ENCODE data around the gene AP1M1.
"Not testable (repeated sequence)": the region's sequence is repeated elsewhere in the genome, so short reads cannot be mapped to it uniquely, and the experiment has no call there.

Gene AP1M1

DNA sequence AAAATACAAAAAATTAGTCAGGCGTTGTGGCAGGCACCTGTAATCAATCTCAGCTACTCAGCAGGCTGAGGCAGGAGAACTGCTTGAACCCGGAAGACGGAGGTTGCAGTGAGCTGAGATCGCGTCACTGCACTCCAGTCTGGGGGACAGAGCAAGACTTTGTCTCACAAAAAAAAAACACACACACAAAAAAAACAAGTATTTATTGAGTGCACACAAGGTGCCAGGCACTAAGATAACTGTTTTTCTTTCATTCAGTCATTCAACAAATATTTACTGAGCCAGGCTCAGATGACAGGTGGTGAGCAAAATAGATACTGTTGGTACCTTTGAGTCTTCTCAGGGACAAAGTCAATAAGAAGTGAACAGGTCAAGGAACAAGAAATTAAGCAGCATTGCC lies 30.7 kb upstream of the AP1M1 start:
- TF ChIP-seq CTCF (IDR thresholded peaks at IDR 0.05; ENCODE audit: low read depth, low read length, missing control alignments) = no peak
- no peak for DNase-seq (ENCODE audit: low read depth)
- H3K4me3 ChIP-seq (ENCODE audit: low read depth, low read length) = no peak overlapping the region

- DNase-seq (ENCODE audit: low read depth) = no peak
- TF ChIP-seq CTCF (IDR thresholded peaks at IDR 0.05; ENCODE audit: low read depth, low read length, missing control alignments) = no peak
- H3K4me3 ChIP-seq (ENCODE audit: low read depth, low read length) = no peak overlapping the region
These were observed 29.1 kb upstream of the AP1M1 start for GRCh38 chr19:16168465-16169081.

- TF ChIP-seq CTCF (IDR thresholded peaks at IDR 0.05; ENCODE audit: low read depth, low read length, missing control alignments) = no peak
- DNase-seq (ENCODE audit: low read depth) = no peak
- H3K4me3 ChIP-seq (ENCODE audit: low read depth, low read length) = no peak overlapping the region
These were observed 27.6 kb upstream of the AP1M1 start for GRCh38 chr19:16170134-16170533.

DNA sequence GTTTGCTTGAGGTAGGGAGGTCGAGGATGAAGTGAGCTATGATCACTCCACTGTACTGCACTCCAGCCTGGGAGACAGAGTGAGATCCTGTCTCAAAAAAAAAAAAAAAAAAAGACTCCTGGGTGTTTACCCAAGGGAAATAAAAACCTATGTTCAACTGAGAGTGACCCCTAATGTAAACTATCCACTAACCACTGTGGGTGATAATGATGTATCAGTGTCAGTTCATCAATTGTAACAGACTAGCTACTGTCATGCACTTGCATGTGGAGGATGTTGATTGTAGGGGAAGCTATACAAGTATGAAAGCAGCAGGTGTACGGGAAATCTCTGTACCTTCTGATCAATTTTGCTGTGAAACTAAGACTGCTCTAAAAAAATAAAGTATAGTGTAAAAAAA lies 21.8 kb upstream of the AP1M1 start:
- H3K4me3 ChIP-seq (ENCODE audit: low read depth, low read length) = no peak overlapping the region
- no peak for TF ChIP-seq CTCF (IDR thresholded peaks at IDR 0.05; ENCODE audit: low read depth, low read length, missing control alignments)
- no peak for DNase-seq (ENCODE audit: low read depth)

- DNase-seq (ENCODE audit: low read depth); H3K4me3 ChIP-seq (ENCODE audit: low read depth, low read length): not testable (repeated sequence)
These were observed 18.8 kb upstream of the AP1M1 start for GRCh38 chr19:16178866-16179265.

- DNase-seq (ENCODE audit: low read depth) = no peak
- no peak for TF ChIP-seq CTCF (IDR thresholded peaks at IDR 0.05; ENCODE audit: low read depth, low read length, missing control alignments)
- no peak overlapping the region for H3K4me3 ChIP-seq (ENCODE audit: low read depth, low read length)
These were observed 17.1 kb upstream of the AP1M1 start for GRCh38 chr19:16180611-16181010.

DNA sequence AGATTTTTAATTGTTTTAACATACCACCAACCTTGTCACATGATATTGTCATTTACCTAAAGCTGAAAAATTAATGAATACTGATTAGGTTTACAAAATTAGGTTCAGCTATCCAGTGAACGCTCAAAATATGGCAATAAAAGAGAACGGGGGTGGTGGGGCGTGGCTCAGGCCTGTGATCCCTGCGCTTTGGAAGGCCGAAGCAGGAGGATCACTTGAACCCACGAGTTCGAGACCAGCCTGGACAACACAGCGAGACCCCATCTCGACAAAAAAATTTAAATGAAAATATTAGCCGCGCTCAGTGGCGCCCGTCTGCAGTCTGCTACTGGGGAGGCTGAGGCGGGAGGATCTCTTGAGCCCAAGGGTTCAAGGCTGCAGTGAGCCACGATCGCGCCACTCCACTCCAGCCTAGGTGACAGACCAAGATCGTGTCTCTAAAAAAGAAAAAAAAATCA lies 13.0 kb upstream of the AP1M1 start:
- no peak for TF ChIP-seq CTCF (IDR thresholded peaks at IDR 0.05; ENCODE audit: low read depth, low read length, missing control alignments)
- no peak for DNase-seq (ENCODE audit: low read depth)
- H3K4me3 ChIP-seq (ENCODE audit: low read depth, low read length) = peak overlapping the region; percentile 48
